ENCODE results near the gene TSPAN4. TPM values are rescaled to one million over a fixed set of nuclear protein-coding genes. Genes with fewer than 3 reads are reported as not detected.

TSPAN4 gene
- total RNA-seq, 1 donor from 2014 or later, result 16.9 TPM

GRCh38 chr11:867856-868358 is 25.3 kb downstream of the TSPAN4 start:
- no peaks in the 10 kb centered on the region for H3K4me1 Mint-ChIP-seq (ENCODE audit: low read depth)
- intact Hi-C loops (cut with micrococcal nuclease), result no loop called here
- H3K4me3 Mint-ChIP-seq (ENCODE audit: low read depth), result no peak overlapping the region

DNA sequence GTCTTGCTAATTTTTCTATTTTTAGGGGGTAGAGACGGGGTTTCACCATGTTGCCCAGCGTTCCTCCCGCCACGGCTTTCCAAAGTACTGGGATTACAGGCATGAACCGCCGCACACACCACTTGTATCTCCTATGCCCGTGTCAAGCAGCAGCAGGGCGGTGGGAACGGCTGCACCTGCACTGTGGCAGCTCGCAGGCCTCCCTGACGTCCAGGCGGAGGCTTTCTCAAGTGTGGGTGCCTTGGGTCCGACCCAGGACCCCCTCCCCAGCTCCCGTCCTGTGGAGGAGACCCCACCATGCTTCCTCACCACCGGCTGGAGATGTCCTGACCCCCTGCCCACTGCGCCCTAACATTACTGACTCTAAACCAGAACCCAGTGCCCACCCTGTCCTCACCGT is 25.7 kb downstream of the TSPAN4 start:
- no peaks in the 10 kb centered on the region for H3K27me3 Mint-ChIP-seq (ENCODE audit: low read depth)
- no peak overlapping the region for H3K4me3 Mint-ChIP-seq (ENCODE audit: low read depth)
- DNase-seq (ENCODE audit: low spot score), result no peak
- intact Hi-C loops (cut with micrococcal nuclease), result no loop called here
- no peaks in the 10 kb centered on the region for H3K36me3 Mint-ChIP-seq (ENCODE audit: low read depth)
- no peaks in the 10 kb centered on the region for H3K9me3 Mint-ChIP-seq
- H3K27ac Mint-ChIP-seq, result no peak overlapping the region
- H3K4me1 Mint-ChIP-seq (ENCODE audit: low read depth), result no peaks in the 10 kb centered on the region

More at GRCh38 chr11:867856-868358, 25.3 kb downstream of the TSPAN4 start:
- Mint-ChIP-seq H3K27ac (no peak overlapping the region), H3K27me3 (ENCODE audit: low read depth) (no peaks in the 10 kb centered on the region), H3K36me3 (ENCODE audit: low read depth) (no peaks in the 10 kb centered on the region), H3K9me3 (no peaks in the 10 kb centered on the region)
- no peak for DNase-seq (ENCODE audit: low spot score)

- intact Hi-C loops (cut with micrococcal nuclease), result no loop called here
- no peaks in the 10 kb centered on the region for H3K27me3 Mint-ChIP-seq (ENCODE audit: low read depth)
- H3K36me3 Mint-ChIP-seq (ENCODE audit: low read depth), result peaks cover 2% of the 10 kb centered on the region
- H3K4me3 Mint-ChIP-seq (ENCODE audit: low read depth), result no peak overlapping the region
- no peaks in the 10 kb centered on the region for H3K4me1 Mint-ChIP-seq (ENCODE audit: low read depth)
- H3K27ac Mint-ChIP-seq, result no peak overlapping the region
- no peaks in the 10 kb centered on the region for H3K9me3 Mint-ChIP-seq
- DNase-seq (ENCODE audit: low spot score), result no peak
Observed at GRCh38 chr11:868802-869201, 26.1 kb downstream of the TSPAN4 start.

GRCh38 chr11:869399-870126 is 26.9 kb downstream of the TSPAN4 start:
- intact Hi-C loops (cut with micrococcal nuclease), result no loop called here
- Mint-ChIP-seq H3K4me3 (ENCODE audit: low read depth) (no peak overlapping the region), H3K27ac (no peak overlapping the region), H3K36me3 (ENCODE audit: low read depth) (peaks cover 3% of the 10 kb centered on the region), H3K9me3 (no peaks in the 10 kb centered on the region), H3K4me1 (ENCODE audit: low read depth) (no peaks in the 10 kb centered on the region), H3K27me3 (ENCODE audit: low read depth) (no peaks in the 10 kb centered on the region)
- no peak for DNase-seq (ENCODE audit: low spot score)

DNA sequence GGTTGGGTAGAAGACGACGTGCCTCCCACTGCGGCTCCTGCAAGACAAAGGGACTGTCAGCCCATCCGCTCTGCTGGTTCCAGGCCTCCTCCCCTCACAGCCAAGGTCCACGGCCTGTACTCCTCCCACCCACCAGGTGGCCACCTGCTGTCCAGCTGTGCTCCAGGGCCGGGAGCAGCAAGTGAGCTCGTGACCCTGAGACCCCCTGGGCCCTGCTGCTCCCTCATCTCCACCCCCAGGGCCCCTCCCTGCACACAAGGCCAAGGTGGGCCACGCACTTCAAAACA is 27.4 kb downstream of the TSPAN4 start:
- peaks cover 3% of the 10 kb centered on the region for H3K36me3 Mint-ChIP-seq (ENCODE audit: low read depth)
- no peak overlapping the region for H3K27ac Mint-ChIP-seq
- no peak overlapping the region for H3K4me3 Mint-ChIP-seq (ENCODE audit: low read depth)
- H3K27me3 Mint-ChIP-seq (ENCODE audit: low read depth), result no peaks in the 10 kb centered on the region
- no peaks in the 10 kb centered on the region for H3K4me1 Mint-ChIP-seq (ENCODE audit: low read depth)
- intact Hi-C loops (cut with micrococcal nuclease), result no loop called here
- DNase-seq (ENCODE audit: low spot score), result no peak
- no peaks in the 10 kb centered on the region for H3K9me3 Mint-ChIP-seq

DNA sequence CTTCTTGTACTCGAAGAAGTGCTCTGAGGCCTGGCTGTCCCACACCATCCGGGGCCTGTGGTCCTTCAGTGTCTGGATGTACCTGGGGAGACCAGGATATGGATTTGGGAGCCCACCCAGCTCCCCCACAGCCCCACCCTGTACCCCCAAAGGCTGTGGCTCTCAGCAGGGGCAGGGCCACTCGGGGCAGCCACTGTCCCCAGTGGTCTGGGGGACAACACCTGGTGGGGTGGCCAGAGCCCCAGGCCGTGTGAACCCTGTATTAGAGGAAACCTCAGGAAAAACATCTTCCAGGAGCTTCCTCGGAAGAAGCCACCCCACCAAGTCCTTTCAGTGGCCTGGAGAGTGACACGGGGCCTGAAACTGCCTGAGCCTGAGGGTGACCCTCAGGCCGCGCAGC is 27.8 kb downstream of the TSPAN4 start:
- DNase-seq (ENCODE audit: low spot score), result no peak
- Mint-ChIP-seq H3K27ac (no peak overlapping the region), H3K4me3 (ENCODE audit: low read depth) (no peak overlapping the region), H3K4me1 (ENCODE audit: low read depth) (no peaks in the 10 kb centered on the region), H3K9me3 (no peaks in the 10 kb centered on the region), H3K27me3 (ENCODE audit: low read depth) (no peaks in the 10 kb centered on the region), H3K36me3 (ENCODE audit: low read depth) (peaks cover 3% of the 10 kb centered on the region)
- intact Hi-C loops (cut with micrococcal nuclease), result no loop called here

GRCh38 chr11:871472-871871 is 28.8 kb downstream of the TSPAN4 start:
- peaks cover 3% of the 10 kb centered on the region for H3K36me3 Mint-ChIP-seq (ENCODE audit: low read depth)
- H3K4me3 Mint-ChIP-seq (ENCODE audit: low read depth), result no peak overlapping the region
- no peaks in the 10 kb centered on the region for H3K4me1 Mint-ChIP-seq (ENCODE audit: low read depth)
- H3K27ac Mint-ChIP-seq, result no peak overlapping the region
- H3K9me3 Mint-ChIP-seq, result no peaks in the 10 kb centered on the region
- H3K27me3 Mint-ChIP-seq (ENCODE audit: low read depth), result no peaks in the 10 kb centered on the region
- no peak for DNase-seq (ENCODE audit: low spot score)
- intact Hi-C loops (cut with micrococcal nuclease), result no loop called here

DNA sequence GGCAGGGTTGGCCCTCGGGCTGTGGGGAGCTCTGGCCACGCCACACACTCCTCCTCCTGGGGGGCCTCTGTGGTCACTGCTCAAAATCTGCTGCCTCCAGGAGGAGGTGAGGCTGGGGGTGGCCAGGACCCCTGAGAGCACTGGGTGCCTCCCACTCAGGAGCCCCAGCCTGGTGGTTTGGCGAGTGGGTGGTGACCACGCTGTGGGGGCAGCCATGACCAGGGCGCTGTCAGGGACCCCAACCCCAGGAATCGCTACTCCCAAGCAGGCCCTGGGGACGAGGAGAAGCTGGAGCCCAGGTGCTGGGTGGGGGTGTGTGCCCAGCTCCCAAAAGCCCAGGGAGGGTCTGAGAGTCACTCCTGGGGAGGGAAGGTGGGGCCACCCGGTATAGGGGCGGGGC is 30.1 kb downstream of the TSPAN4 start:
- Mint-ChIP-seq H3K36me3 (ENCODE audit: low read depth) (peaks cover 3% of the 10 kb centered on the region), H3K4me1 (ENCODE audit: low read depth) (no peaks in the 10 kb centered on the region), H3K27ac (no peak overlapping the region), H3K9me3 (no peaks in the 10 kb centered on the region), H3K4me3 (ENCODE audit: low read depth) (no peak overlapping the region), H3K27me3 (ENCODE audit: low read depth) (no peaks in the 10 kb centered on the region)
- no peak for DNase-seq (ENCODE audit: low spot score)
- intact Hi-C loops (cut with micrococcal nuclease), result no loop called here

- intact Hi-C loops (cut with micrococcal nuclease), result no loop called here
- no peaks in the 10 kb centered on the region for H3K27me3 Mint-ChIP-seq (ENCODE audit: low read depth)
- DNase-seq (ENCODE audit: low spot score), result no peak
- H3K36me3 Mint-ChIP-seq (ENCODE audit: low read depth), result peaks cover 3% of the 10 kb centered on the region
- H3K4me3 Mint-ChIP-seq (ENCODE audit: low read depth), result no peak overlapping the region
- no peaks in the 10 kb centered on the region for H3K4me1 Mint-ChIP-seq (ENCODE audit: low read depth)
- H3K27ac Mint-ChIP-seq, result no peak overlapping the region
- H3K9me3 Mint-ChIP-seq, result no peaks in the 10 kb centered on the region
Observed at GRCh38 chr11:873706-874105, 31.1 kb downstream of the TSPAN4 start.

DNA sequence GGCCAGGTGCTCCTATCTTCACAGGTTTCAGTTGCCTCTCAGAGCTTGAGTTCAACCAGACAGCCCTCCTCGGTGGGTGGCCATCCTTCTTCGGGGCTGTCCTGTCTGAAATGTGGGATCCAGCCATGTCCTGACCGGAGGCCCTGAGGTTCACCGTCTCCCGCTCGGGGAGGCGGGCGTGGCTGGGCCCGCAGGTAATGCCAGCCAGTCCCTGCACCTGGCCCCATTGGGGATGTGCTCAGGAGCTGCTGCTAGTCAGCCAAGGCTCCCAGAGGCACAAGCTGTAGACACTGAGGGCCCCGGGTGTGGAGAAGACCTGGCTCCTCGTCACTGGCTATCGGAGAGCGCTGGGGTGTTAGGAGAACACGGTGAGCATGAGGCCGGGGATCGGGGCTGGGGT is 32.6 kb downstream of the TSPAN4 start:
- H3K4me1 Mint-ChIP-seq (ENCODE audit: low read depth), result no peaks in the 10 kb centered on the region
- H3K27me3 Mint-ChIP-seq (ENCODE audit: low read depth), result no peaks in the 10 kb centered on the region
- no peak for DNase-seq (ENCODE audit: low spot score)
- peaks cover 3% of the 10 kb centered on the region for H3K36me3 Mint-ChIP-seq (ENCODE audit: low read depth)
- intact Hi-C loops (cut with micrococcal nuclease), result no loop called here
- no peak overlapping the region for H3K27ac Mint-ChIP-seq
- H3K9me3 Mint-ChIP-seq, result no peaks in the 10 kb centered on the region
- no peak overlapping the region for H3K4me3 Mint-ChIP-seq (ENCODE audit: low read depth)

GRCh38 chr11:875769-876301 is 33.2 kb downstream of the TSPAN4 start:
- no peak for DNase-seq (ENCODE audit: low spot score)
- no peaks in the 10 kb centered on the region for H3K4me1 Mint-ChIP-seq (ENCODE audit: low read depth)
- no peaks in the 10 kb centered on the region for H3K9me3 Mint-ChIP-seq
- intact Hi-C loops (cut with micrococcal nuclease), result no loop called here
- H3K4me3 Mint-ChIP-seq (ENCODE audit: low read depth), result no peak overlapping the region
- H3K27me3 Mint-ChIP-seq (ENCODE audit: low read depth), result no peaks in the 10 kb centered on the region
- peaks cover 6% of the 10 kb centered on the region for H3K36me3 Mint-ChIP-seq (ENCODE audit: low read depth)
- H3K27ac Mint-ChIP-seq, result no peak overlapping the region

GRCh38 chr11:876545-876944 is 33.9 kb downstream of the TSPAN4 start:
- Mint-ChIP-seq H3K36me3 (ENCODE audit: low read depth) (peaks cover 9% of the 10 kb centered on the region), H3K4me1 (ENCODE audit: low read depth) (no peaks in the 10 kb centered on the region), H3K27ac (no peak overlapping the region), H3K27me3 (ENCODE audit: low read depth) (no peaks in the 10 kb centered on the region), H3K9me3 (no peaks in the 10 kb centered on the region), H3K4me3 (ENCODE audit: low read depth) (no peak overlapping the region)
- intact Hi-C loops (cut with micrococcal nuclease), result no loop called here
- no peak for DNase-seq (ENCODE audit: low spot score)

DNA sequence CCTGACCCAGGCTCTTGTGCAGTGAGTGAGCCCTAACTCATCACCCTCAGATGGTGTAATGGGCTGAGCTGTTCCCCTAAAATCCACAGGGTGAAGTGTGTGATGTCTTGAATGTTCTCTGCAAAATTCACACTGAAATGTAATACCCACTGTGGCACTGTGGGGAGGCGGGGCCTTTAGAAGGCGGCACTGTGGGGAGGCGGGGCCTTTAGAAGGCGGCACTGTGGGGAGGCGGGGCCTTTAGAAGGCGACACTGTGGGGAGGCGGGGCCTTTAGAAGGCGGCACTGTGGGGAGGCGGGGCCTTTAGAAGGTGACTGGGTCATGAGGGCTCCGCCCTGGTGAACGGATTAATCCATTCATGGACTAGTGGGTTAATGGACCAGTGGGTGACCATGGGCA is 34.9 kb downstream of the TSPAN4 start:
- peak; percentile 21 for DNase-seq (ENCODE audit: low spot score)
- Mint-ChIP-seq H3K4me3 (ENCODE audit: low read depth) (no peak overlapping the region), H3K27ac (no peak overlapping the region), H3K36me3 (ENCODE audit: low read depth) (peaks cover 15% of the 10 kb centered on the region), H3K4me1 (ENCODE audit: low read depth) (no peaks in the 10 kb centered on the region), H3K9me3 (no peaks in the 10 kb centered on the region), H3K27me3 (ENCODE audit: low read depth) (no peaks in the 10 kb centered on the region)
- intact Hi-C loops (cut with micrococcal nuclease), result no loop called here

Data from activated T-helper 2 cell treated with anti-CD3 and anti-CD28 coated beads, Interferon-gamma antibody, Interleukin-2, Interleukin-4, amounts not matched to agents 10 μg/mL and 5 μg/mL and 100 μg/mL, durations not matched to agents 14 hours and 24 hours and 36 hours (primary cell).